Dermis microvascular lymphatic vessel endothelial cell (primary cell): ENCODE results near the gene GPR142. TPM values are rescaled to one million over a fixed set of nuclear protein-coding genes. Genes with fewer than 3 reads are reported as not detected.
A peak's percentile ranks its signal among the peaks of the same experiment; 100 is the strongest.

Source experiments
- DNase-seq, 2 donors: peaks; one replicate each; pipeline versions ENCODE4 v3.0.0 to v3.0.0-alpha.2; 2010; ENCODE audit warnings: low read depth in 2 of 2
- total RNA-seq: library from RNA; depleted of rRNA; stranded (reverse); fragments of >200 nt; gene quantifications from 2 replicates; pipeline ENCODE4 v1.2.1, GENCODE V29; 2014

The GPR142 gene
- total RNA-seq, 1 donor from 2014 or later: 0.13 TPM

- no peak for DNase-seq
Measured at GRCh38 chr17:74343526-74344284, 23.6 kb upstream of the GPR142 start.

GRCh38 chr17:74344658-74345057 lies 22.6 kb upstream of the GPR142 start:
- DNase-seq: no peak

GRCh38 chr17:74345433-74346241 lies 21.7 kb upstream of the GPR142 start:
- peak in 1 of 2 donors; percentile 42 for DNase-seq

- no peak for DNase-seq
Measured at GRCh38 chr17:74347646-74348045, 19.7 kb upstream of the GPR142 start.

GRCh38 chr17:74349120-74349519 lies 18.2 kb upstream of the GPR142 start:
- DNase-seq: no peak

GRCh38 chr17:74350486-74350885 lies 16.8 kb upstream of the GPR142 start:
- no peak for DNase-seq

- no peak for DNase-seq
Measured at GRCh38 chr17:74351552-74352210, 15.6 kb upstream of the GPR142 start.

- no peak for DNase-seq
Measured at GRCh38 chr17:74353446-74354060, 13.8 kb upstream of the GPR142 start.

GRCh38 chr17:74354123-74354522 lies 13.2 kb upstream of the GPR142 start:
- DNase-seq: peak; percentile 24 to 36

GRCh38 chr17:74354561-74354960 lies 12.7 kb upstream of the GPR142 start:
- DNase-seq: no peak

- no peak for DNase-seq
Measured at GRCh38 chr17:74355065-74355464, 12.2 kb upstream of the GPR142 start.

- peak in 1 of 2 donors; percentile 14 for DNase-seq
Measured at GRCh38 chr17:74356646-74357465, 10.4 kb upstream of the GPR142 start.

GRCh38 chr17:74357466-74357809 lies 9.9 kb upstream of the GPR142 start:
- DNase-seq: no peak

- DNase-seq: no peak
Measured at GRCh38 chr17:74358697-74359096, 8.6 kb upstream of the GPR142 start.

- no peak for DNase-seq
Measured at GRCh38 chr17:74359916-74360315, 7.4 kb upstream of the GPR142 start.

- no peak for DNase-seq
Measured at GRCh38 chr17:74360899-74361229, 6.4 kb upstream of the GPR142 start.

GRCh38 chr17:74361230-74362068 lies 5.9 kb upstream of the GPR142 start, which contains the start of gene BTBD17:
Gene BTBD17, minus strand, starts transcription at chr17:74361868. Its CDS starts 49 bp downstream, at chr17:74361819.
- peak in 1 of 2 donors; percentile 54 for DNase-seq

- DNase-seq: no peak
Measured at GRCh38 chr17:74362069-74362405, 5.3 kb upstream of the GPR142 start.

GRCh38 chr17:74362810-74363498 lies 4.4 kb upstream of the GPR142 start:
- no peak for DNase-seq
